Neural progenitor cell (in vitro differentiated cells): ENCODE measurements around the gene KCTD12. TPM values are rescaled to one million over a fixed set of nuclear protein-coding genes. Genes with fewer than 3 reads are reported as not detected.
"Not testable (repeated sequence)": the region's sequence is repeated elsewhere in the genome, so short reads cannot be mapped to it uniquely, and the experiment has no call there.

Experiments used
- DNase-seq: peaks from one replicate; pipeline ENCODE4 v3.0.0-alpha.2; 2016; ENCODE audit warnings: low spot score
- H2AFZ ChIP-seq: fragments of 200-600 bp; sonication (generic); replicated peaks from 2 replicates; pipeline ENCODE4 v1.6.1; 2016; ENCODE audit warnings: antibody characterized with exemption
- H3F3A ChIP-seq: fragments of 200-600 bp; sonication (generic); 2 replicates; pipeline ENCODE4 v1.6.1; 2016; ENCODE audit warnings: antibody characterized with exemption, low read depth
- H3K27ac ChIP-seq: fragments of 200-600 bp; sonication (generic); 2 replicates; pipeline ENCODE4 v1.5.1; 2016; ENCODE audit warnings: mild to moderate bottlenecking
- H3K27me3 ChIP-seq: fragments of 200-600 bp; sonication (generic); 2 replicates; pipeline ENCODE4 v1.6.1; 2016; ENCODE audit warnings: mild to moderate bottlenecking, moderate library complexity
- H3K36me3 ChIP-seq: fragments of 200-600 bp; sonication (generic); 2 replicates; pipeline ENCODE4 v1.5.1; 2016
- H3K4me1 ChIP-seq: fragments of 200-600 bp; sonication (generic); 2 replicates; pipeline ENCODE4 v1.6.1; 2016; ENCODE audit warnings: mixed run types
- H3K4me2 ChIP-seq: fragments of 200-600 bp; sonication (generic); 2 replicates; pipeline ENCODE4 v1.6.1; 2016
- H3K4me3 ChIP-seq: fragments of 200-600 bp; sonication (generic); 2 replicates; pipeline ENCODE4 v1.5.1; 2016
- H3K79me2 ChIP-seq: fragments of 200-600 bp; sonication (generic); 2 replicates; pipeline ENCODE4 v1.6.1; 2016; ENCODE audit warnings: low read depth
- H3K9ac ChIP-seq: fragments of 200-600 bp; sonication (generic); 2 replicates; pipeline ENCODE4 v1.6.1; 2016
- H3K9me3 ChIP-seq: fragments of 200-600 bp; sonication (generic); 2 replicates; pipeline ENCODE4 v1.5.1; 2016; ENCODE audit warnings: low read depth
- H4K20me1 ChIP-seq: fragments of 200-600 bp; sonication (generic); 2 replicates; pipeline ENCODE4 v1.6.1; 2016; ENCODE audit warnings: low read depth
- H3K27ac Mint-ChIP-seq: 3 replicates; pipeline ENCODE4 v1.8.0; 2021; ENCODE audit warnings: mixed read lengths
- H3K27me3 Mint-ChIP-seq: 2 replicates; pipeline ENCODE4 v1.8.0; 2022; ENCODE audit warnings: low read depth, mild to moderate bottlenecking, inconsistent platforms, moderate library complexity, mixed read lengths; ENCODE audit not compliant: insufficient read depth
- H3K36me3 Mint-ChIP-seq: 3 replicates; pipeline ENCODE4 v1.8.0; 2021; ENCODE audit warnings: mixed read lengths
- H3K4me1 Mint-ChIP-seq: 3 replicates; pipeline ENCODE4 v1.8.0; 2021; ENCODE audit warnings: mixed read lengths
- H3K4me3 Mint-ChIP-seq: 3 replicates; pipeline ENCODE4 v1.8.0; 2021; ENCODE audit warnings: mild to moderate bottlenecking, moderate library complexity, mixed read lengths
- H3K9me3 Mint-ChIP-seq: 3 replicates; pipeline ENCODE4 v1.8.0; 2020; ENCODE audit warnings: mixed read lengths
- EZH2 ChIP-seq: fragments of 200-600 bp; sonication (generic); IDR thresholded peaks from 2 replicates; pipeline ENCODE4 v1.6.1; 2017; ENCODE audit warnings: antibody characterized with exemption, mild to moderate bottlenecking, moderate library complexity
- EZH2phosphoT487 ChIP-seq: fragments of 200-600 bp; sonication (generic); IDR thresholded peaks from 2 replicates; pipeline ENCODE4 v1.6.1; 2017; ENCODE audit warnings: antibody characterized with exemption
- total RNA-seq: library from RNA; depleted of rRNA; stranded (reverse); fragments of >200 nt; gene quantifications from 2 replicates; pipeline ENCODE4 v1.2.3, GENCODE V29; 2015; ENCODE audit warnings: low replicate concordance
- TF ChIP-seq, protein P1 (sequence below): fragments of 200-600 bp; sonication (generic); IDR thresholded peaks from 2 replicates; pipeline ENCODE4 v1.5.1; 2017; ENCODE audit warnings: antibody characterized with exemption, mild to moderate bottlenecking

Gene KCTD12
- total RNA-seq, 1 donor from 2014 or later, result 1.9 TPM

DNA sequence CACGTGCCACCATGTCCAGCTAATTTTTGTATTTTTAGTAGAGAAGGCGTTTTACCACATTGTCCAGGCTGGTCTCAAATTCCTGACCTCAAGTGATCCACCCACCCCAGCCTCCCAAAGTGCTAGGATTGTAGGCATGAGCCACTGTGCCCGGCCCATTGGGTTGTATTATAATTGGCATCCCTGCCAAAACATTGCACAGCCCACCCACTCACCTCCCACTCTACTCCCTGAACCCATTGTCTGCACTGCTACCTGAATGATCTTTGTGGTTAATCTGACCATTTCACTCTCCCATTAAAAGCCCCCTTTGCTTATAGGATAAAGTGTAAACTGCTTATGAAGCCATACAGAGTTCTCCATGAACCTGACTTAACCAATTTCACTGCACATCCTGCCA lies 26.3 kb upstream of the KCTD12 start:
- Histone ChIP-seq H3K4me2 (no peak overlapping the region), H3K9ac (no peak overlapping the region), H3K36me3 (no peaks in the 10 kb centered on the region), H4K20me1 (no peaks in the 10 kb centered on the region), H3K9me3 (no peaks in the 10 kb centered on the region), H3K27me3 (no peaks in the 10 kb centered on the region), H3K4me3 (no peak overlapping the region), H3K4me1 (no peaks in the 10 kb centered on the region), H2AFZ (no peak overlapping the region), H3F3A (no peaks in the 10 kb centered on the region), H3K27ac (no peak overlapping the region), H3K79me2 (no peaks in the 10 kb centered on the region)
- Mint-ChIP-seq H3K36me3 (no peaks in the 10 kb centered on the region), H3K27ac (no peak overlapping the region), H3K4me1 (no peaks in the 10 kb centered on the region), H3K27me3 (no peaks in the 10 kb centered on the region), H3K4me3 (no peak overlapping the region), H3K9me3 (peaks cover 2% of the 10 kb centered on the region)
- TF ChIP-seq, protein P1, sequence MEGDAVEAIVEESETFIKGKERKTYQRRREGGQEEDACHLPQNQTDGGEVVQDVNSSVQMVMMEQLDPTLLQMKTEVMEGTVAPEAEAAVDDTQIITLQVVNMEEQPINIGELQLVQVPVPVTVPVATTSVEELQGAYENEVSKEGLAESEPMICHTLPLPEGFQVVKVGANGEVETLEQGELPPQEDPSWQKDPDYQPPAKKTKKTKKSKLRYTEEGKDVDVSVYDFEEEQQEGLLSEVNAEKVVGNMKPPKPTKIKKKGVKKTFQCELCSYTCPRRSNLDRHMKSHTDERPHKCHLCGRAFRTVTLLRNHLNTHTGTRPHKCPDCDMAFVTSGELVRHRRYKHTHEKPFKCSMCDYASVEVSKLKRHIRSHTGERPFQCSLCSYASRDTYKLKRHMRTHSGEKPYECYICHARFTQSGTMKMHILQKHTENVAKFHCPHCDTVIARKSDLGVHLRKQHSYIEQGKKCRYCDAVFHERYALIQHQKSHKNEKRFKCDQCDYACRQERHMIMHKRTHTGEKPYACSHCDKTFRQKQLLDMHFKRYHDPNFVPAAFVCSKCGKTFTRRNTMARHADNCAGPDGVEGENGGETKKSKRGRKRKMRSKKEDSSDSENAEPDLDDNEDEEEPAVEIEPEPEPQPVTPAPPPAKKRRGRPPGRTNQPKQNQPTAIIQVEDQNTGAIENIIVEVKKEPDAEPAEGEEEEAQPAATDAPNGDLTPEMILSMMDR, result no peak
- no peak for TF ChIP-seq EZH2phosphoT487
- no peak for TF ChIP-seq EZH2
- no peak for DNase-seq

DNA sequence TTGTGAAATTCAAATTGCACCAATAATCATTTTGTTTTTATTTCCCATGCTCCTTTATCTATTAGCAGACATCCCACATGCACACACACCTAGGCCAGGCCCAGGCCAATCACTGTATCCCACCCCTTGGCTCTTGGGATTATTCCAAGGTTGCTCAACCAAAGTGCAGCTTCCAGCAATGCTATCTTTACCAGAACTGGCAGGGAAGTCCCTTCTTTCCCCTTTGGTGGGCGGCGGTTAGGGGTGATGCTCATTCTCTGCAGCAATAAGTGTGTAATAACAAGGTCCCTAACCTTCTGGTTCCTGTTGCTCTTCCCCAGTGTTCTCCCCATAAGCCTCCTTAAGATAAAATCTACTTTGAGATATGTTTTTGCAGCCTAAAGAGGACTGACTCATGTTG lies 18.3 kb upstream of the KCTD12 start:
- Mint-ChIP-seq H3K4me1 (no peaks in the 10 kb centered on the region), H3K27ac (no peak overlapping the region), H3K4me3 (no peak overlapping the region), H3K27me3 (no peaks in the 10 kb centered on the region), H3K36me3 (no peaks in the 10 kb centered on the region), H3K9me3 (peaks cover 3% of the 10 kb centered on the region)
- Histone ChIP-seq H3K9ac (no peak overlapping the region), H3K4me2 (no peak overlapping the region), H3K4me3 (no peak overlapping the region), H3F3A (no peaks in the 10 kb centered on the region), H3K4me1 (no peaks in the 10 kb centered on the region), H3K79me2 (no peaks in the 10 kb centered on the region), H3K9me3 (no peaks in the 10 kb centered on the region), H3K27ac (no peak overlapping the region), H2AFZ (no peak overlapping the region), H3K36me3 (no peaks in the 10 kb centered on the region), H3K27me3 (no peaks in the 10 kb centered on the region), H4K20me1 (no peaks in the 10 kb centered on the region)
- TF ChIP-seq EZH2 (no peak), EZH2phosphoT487 (no peak)
- TF ChIP-seq, protein P1, result no peak
- no peak for DNase-seq

DNA sequence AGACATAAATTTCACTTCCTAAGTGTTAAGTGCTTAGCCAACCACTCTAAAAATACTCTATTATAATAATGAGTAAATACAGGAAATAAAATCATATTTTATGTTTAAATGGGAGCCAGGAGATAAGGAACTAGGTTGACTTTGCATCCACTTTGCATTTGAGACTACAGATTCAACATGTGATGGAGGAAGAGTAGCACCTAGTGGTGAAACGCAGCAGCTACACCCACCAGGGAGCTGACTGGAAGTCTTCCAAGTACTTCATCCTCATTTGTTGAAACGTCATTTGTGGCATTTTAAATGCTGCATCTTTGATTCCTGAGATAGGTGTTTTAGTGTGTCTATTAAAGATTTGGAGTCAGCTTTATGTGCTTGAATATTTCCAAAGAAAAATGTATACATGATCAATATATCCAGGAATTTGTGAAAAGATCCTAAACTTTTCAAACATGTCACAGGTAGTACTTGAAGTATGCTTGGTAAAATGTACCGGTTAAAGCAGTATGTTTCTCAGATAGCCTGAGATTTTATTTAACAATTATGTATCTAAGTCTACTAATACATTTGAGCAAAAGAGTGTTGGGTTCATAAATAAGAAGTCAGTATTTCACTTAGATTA lies 17.4 kb upstream of the KCTD12 start:
- no peaks in the 10 kb centered on the region for H3K27me3 ChIP-seq
- no peaks in the 10 kb centered on the region for H3K36me3 ChIP-seq
- no peaks in the 10 kb centered on the region for H4K20me1 ChIP-seq
- no peak overlapping the region for H3K27ac ChIP-seq
- Mint-ChIP-seq H3K27me3 (peaks cover 2% of the 10 kb centered on the region), H3K36me3 (peaks cover 2% of the 10 kb centered on the region), H3K4me3 (no peak overlapping the region), H3K4me1 (no peaks in the 10 kb centered on the region), H3K9me3 (peaks cover 9% of the 10 kb centered on the region), H3K27ac (no peak overlapping the region)
- H3K4me1 ChIP-seq, result no peaks in the 10 kb centered on the region
- DNase-seq, result peak; percentile 81
- no peaks in the 10 kb centered on the region for H3K79me2 ChIP-seq
- H2AFZ ChIP-seq, result no peak overlapping the region
- H3F3A ChIP-seq, result no peaks in the 10 kb centered on the region
- H3K9me3 ChIP-seq, result no peaks in the 10 kb centered on the region
- no peak overlapping the region for H3K4me3 ChIP-seq
- no peak overlapping the region for H3K4me2 ChIP-seq
- H3K9ac ChIP-seq, result no peak overlapping the region
- no peak for TF ChIP-seq EZH2
- TF ChIP-seq EZH2phosphoT487, result no peak
- TF ChIP-seq, protein P1, result peak; percentile 98

DNA sequence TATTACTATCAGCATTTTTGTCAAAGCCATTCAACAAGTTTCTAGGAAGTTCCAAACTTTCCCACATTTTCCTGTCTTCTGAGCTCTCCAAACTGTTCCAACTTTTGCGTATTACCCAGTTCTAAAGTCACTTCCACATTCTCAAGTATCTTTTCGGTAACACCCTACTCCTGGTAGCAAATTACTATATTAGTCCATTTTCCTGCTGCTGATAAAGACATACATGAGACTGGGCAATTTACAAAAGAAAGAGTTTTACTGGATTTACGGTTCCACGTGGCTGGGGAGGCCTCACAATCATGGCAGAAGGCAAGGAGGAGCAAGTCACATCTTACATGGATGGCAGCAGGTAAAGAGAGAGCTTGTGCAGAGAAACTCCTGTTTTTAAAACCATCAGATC lies 12.9 kb upstream of the KCTD12 start:
- not testable (repeated sequence) for H3K9me3 ChIP-seq, H4K20me1 ChIP-seq, H3K4me3 ChIP-seq, H3K4me1 ChIP-seq, H3K9ac ChIP-seq, H3F3A ChIP-seq, DNase-seq, H3K36me3 ChIP-seq, H3K4me1 Mint-ChIP-seq, H3K4me2 ChIP-seq, H3K79me2 ChIP-seq, H3K36me3 Mint-ChIP-seq, H2AFZ ChIP-seq, H3K4me3 Mint-ChIP-seq, H3K27me3 Mint-ChIP-seq, H3K27ac Mint-ChIP-seq, H3K27ac ChIP-seq, H3K27me3 ChIP-seq
- H3K9me3 Mint-ChIP-seq, result peaks cover 14% of the 10 kb centered on the region

DNA sequence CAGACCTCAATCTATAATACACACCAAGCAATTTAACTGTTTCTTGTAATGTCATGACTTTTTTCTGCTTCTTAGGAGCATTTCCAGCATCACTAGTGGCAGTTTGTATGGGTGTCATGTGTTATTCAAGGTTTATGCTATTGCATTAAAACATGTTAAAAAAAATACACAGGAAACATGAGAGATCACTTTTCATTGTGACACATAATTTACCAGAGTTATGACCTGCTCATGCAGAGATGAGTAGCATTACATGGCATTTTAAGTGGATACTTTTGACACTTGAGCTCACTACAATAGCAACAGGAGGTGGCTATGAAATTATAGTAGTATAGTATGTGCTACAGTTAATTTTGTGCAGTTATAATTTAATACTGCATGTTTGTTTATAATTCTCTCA lies 11.0 kb upstream of the KCTD12 start:
- not testable (repeated sequence) for H3K79me2 ChIP-seq, H3K36me3 ChIP-seq, H3K4me2 ChIP-seq, H3K9me3 ChIP-seq, H3K9ac ChIP-seq, H3F3A ChIP-seq, H4K20me1 ChIP-seq, H3K4me1 Mint-ChIP-seq, H3K4me1 ChIP-seq, H3K27ac Mint-ChIP-seq, H3K27ac ChIP-seq, H3K4me3 Mint-ChIP-seq, H3K36me3 Mint-ChIP-seq, DNase-seq, H2AFZ ChIP-seq, H3K4me3 ChIP-seq, H3K27me3 Mint-ChIP-seq
- H3K9me3 Mint-ChIP-seq, result peaks cover 14% of the 10 kb centered on the region
- H3K27me3 ChIP-seq, result peaks cover 29% of the 10 kb centered on the region
